GM19438 (cell line): Measurements from ENCODE around the gene ZNF121.
"Not testable (repeated sequence)": the region's sequence is repeated elsewhere in the genome, so short reads cannot be mapped to it uniquely, and the experiment has no call there.

Experiments used
- ATAC-seq: cut with Tn5 transposase; IDR thresholded peaks from one replicate; pipeline ENCODE4 v1.9.1; 2021; ENCODE audit warnings: low read depth; ENCODE audit not compliant: unreplicated experiment

The ZNF121 gene

DNA sequence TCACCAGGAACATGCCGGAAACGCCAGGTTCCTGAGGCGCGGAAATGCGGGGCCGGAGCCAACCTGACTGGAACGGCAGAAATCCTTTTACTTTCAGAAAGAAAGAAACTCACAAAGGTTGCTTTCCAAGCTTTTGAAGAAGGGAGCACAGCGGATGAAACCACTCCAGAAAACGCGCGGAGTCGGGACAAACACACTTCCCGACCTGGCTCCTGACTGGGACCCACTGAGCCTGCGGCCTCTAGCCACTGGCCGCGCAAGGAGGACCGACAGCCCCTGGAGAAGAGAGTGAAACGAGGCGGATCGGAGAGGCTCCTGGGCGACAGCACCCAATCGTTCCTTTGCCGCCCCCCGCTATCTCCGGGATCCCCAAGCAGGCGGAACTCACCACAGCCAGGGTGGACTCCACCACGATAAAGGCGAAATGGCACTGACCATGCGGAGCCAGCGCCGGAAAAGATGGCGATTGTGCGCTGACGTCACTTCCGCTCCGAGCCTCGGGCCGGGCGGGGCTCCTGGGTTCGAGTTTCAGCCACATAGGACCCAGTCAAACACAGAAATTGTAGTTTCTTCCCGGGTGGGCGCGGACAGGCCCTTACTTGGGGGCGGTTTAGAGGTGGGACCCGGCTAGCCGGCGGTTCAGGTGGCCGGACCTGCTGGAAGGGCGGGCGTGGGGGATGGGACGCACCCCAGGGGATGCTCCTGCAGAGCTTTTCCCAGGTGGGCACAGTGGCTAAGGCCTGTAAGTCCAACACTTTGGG, at the start of gene ZNF121:
Gene ZNF121 (minus strand): TSS at position 432 of the 761 bp plus-strand sequence. CDS start 16,407 bp downstream, outside the sequence.
- ATAC-seq, result peak; percentile 86

DNA sequence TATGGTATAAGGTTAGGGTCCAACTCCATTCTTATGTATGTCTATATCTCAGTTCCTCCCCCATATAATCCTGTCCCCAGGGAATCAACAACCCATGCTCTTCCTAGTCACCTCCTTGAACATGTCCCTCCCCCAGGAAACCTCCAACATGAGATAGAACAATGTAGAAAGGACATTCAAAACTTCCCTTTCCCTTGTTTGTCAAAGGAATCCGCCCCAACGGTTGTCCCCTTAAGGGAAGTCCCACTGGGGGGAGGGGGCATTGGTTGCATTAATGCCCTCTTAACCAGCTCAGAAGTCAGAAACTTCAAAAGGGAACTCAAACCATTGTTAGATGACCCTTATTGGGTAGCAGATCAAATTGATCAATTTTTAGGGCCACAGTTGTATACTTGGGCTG, 43.6 kb upstream of the ZNF121 start:
- ATAC-seq, result no peak

DNA sequence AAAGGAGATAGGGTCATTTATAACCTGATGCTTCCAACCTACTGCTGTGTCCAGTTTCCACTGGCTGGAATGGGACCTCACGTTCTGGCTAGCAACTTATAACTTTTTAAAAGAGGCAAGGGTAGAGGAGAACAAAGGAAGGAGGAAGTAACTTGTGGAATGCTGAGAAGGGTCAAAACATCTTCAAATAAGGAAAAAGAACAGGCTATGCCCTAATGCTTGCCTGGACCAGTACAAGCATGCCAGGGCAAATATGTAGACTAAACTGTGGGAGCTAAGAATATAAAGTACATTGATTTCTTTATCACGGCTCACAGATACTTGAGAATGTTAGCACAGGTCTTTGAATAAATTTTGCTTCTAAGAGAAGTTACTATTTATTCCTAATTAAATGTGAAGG, 38.2 kb upstream of the ZNF121 start:
- no peak for ATAC-seq

DNA sequence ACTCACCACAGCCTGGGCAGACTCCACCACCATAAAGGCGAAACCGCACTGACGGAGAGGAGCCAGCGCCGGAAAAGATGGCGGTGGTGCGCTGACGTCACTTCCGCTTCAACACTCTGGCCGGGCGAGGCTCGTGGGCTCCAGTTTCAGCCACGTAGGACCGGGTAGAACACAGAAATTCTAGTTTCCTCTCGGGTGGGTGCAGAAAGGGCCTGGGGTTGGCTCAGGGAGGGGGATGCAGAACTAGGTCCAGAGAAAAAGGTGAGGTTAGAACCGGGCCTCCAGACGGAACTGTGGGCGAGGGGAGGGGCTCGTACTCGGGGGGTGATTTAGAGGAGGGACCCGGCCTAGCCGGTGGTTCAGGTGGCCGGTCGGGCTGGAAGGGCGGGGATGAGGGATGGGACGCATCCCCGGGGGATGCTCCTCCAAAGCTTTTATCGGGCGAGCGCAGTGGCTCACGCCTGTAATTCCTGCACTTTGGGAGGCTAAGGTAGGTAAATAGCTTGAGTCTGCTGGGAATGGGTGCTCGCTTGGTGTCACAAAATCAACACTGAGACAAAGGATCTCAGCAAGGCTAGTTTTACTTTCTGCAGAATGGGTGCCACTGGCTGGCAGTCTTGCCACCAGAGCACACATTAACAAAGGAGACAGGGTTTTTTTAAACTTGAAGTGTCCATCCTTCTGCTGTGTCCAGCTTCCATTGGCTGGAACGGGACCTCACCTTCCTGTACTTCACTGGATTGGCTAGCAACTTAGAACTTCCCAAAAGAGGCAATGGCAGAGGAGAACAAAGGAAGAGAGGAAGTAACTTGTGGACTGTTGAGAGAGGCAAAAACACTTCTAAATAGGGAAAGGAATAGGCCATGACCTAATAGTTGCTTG, 37.1 kb upstream of the ZNF121 start, which contains the start of gene ZNF561:
Gene ZNF561 (minus strand): TSS at position 77 of the 882 bp plus-strand sequence. CDS start 1,776 bp downstream, outside the sequence.
- ATAC-seq, result peak; percentile 68

DNA sequence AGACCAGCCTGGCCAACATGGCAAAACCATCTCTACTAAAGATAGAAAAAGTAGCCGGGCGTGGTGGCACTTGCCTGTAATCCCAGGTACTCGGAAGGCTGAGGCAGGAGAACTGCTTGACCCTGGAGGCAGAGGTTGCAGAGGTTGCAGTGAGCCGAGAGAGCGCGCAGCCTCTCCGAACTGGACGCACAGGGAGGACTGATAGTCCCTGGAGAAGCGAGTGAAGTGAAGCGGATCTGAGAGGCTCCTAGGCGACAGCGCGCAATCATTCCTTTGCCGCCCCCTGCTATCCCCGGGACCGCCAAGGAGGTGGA, 36.5 kb upstream of the ZNF121 start:
- no peak for ATAC-seq

DNA sequence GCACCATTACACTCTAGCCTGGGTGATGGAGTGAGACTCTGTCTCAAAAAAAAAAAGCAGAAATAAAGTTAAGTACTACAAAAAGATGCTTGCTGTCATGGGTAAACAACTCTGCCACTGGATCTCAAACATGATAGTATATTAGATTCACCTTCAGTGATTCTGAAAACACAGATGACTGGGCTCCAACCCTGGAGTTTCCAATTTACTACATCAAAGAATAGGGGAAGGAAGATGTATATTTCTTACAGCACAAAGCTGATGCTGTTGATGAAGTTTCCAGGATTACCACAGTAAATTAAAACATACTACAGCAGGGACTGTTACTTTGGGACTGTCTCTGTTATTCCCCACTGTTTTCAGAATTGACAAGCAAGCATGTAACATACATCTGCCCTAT, 31.5 kb upstream of the ZNF121 start:
- no peak for ATAC-seq

DNA sequence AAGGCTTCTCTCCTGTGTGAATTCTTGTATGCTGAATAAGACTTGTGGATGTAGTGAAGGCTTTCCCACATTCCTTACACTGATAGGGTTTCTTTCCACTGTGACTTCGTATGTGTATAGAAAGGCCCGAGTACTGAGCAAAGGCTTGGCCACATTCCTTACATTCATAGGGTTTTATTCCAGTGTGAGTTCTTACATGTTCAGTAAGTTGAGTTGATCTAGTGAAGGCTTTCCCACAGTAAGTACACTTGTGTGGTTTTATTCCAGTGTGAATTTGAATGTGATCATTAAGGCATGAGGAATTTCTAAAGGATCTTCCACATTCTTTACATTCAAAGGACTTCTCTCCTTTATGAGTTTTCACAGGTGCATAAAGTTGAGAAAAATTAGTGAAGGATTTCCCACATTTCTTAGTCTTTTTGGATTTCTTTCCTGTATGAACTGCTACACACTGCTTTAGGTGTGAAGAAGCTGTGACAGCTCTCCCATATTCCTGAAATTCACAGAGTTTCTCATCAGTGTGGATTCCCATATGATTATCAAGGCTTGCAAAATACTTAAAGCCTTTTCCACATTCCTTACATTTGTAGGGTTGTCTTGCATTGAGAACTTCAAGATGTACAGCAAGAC, 26.3 kb upstream of the ZNF121 start:
- no peak for ATAC-seq

DNA sequence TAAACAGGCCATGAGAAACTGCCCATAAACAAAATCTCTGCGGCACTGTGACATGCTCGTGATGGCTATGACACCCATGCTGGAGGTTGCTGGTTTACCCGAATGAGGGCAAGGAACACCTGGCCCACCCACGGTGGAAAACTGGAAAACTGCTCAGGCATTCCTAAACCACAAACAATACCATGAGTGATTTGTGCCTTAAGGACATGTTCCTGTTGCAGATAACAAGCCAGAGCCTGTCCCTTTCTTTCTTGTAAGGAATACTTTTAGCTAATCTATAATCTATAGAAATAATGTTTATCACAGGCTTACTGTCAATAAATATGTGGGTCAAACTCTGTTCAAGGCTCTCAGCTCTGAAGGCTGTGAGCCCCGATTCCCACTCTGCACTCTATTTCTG, 24.6 kb upstream of the ZNF121 start:
- ATAC-seq, result no peak

DNA sequence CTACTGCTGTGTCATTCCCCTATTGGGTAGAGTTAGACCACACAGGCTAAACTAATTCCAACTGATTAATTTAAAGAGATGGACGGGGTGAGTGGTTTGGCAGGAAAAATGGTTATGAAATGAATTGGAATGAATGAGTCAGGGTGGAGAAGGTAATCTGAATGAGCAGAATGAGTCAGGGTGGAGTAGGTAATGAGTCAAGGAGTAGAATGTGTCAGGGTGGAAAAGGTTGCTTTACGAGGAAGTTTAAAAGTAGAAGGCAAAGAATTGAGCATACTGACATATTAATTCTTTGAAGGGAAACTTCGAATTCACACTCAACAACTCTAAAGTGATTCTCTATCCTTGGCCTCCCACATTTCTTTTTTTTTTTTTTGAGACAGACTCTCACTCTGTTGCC, 12.7 kb upstream of the ZNF121 start:
- ATAC-seq, result no peak

DNA sequence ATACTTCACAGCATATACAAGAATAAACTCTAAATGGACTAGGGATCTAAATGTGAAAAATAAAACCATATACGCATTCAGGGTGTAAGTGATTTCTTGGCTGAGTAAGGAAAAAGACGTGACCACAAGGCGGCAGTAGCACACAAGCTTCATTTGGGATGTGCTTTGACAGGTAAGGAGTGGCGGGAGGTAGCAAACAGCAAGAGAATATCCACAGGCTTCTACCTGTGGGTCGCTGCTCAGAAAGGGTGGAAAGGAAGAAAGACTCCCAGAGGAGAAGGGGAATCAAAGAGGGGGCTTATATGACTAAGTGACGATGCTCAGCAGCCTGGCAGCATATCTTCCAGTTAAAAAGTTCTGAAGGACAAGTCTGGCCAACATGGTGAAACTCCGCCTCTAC, 2.5 kb upstream of the ZNF121 start:
- ATAC-seq, result no peak

DNA sequence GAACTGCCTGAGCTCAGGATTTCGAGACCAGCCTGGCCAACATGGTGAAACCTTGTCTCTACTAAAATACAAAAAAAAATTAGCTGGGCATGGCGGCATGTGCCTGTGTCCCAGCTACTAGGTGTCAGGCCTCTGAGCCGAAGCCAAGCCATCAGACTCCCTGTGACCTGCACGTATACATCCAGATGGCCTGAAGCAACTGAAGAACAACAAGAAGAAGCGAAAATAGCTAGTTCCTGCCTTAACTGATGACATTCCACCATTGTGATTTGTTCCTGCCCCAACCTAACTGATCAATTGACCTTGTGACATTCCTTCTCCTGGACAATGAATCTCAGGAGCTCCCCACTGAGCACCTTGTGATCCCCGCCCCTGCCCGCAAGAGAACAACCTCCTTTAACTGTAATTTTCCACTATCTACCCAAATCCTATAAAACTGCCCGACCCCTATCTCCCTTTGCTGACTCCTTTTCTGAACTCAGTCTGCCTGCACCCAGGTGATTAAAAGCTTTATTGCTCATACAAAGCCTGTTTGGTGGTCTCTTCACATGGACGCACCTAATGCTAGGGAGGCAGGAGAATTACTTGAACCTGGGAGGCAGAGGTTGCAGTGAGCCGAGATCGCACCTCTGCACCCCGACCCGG, 2.1 kb downstream of the ZNF121 start:
- not testable (repeated sequence) for ATAC-seq

DNA sequence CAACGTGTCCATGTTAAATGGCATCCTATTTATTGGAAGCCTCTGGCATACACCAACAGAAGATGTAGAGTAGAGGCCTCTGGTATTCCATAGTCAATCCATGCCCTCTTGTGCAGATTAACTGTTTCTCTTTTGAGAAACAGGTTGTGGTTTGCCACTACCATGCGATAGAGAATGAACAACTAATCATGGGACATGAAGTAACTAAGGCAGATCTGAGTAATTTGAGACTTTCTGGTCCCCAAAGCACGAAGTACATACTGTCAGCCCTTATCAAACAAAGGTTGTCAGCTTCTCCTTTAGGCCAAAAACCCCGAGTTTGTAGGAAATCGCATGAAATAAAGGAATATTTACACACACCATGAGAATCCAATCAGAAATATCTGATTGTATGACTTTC, 3.6 kb downstream of the ZNF121 start:
- ATAC-seq, result no peak

DNA sequence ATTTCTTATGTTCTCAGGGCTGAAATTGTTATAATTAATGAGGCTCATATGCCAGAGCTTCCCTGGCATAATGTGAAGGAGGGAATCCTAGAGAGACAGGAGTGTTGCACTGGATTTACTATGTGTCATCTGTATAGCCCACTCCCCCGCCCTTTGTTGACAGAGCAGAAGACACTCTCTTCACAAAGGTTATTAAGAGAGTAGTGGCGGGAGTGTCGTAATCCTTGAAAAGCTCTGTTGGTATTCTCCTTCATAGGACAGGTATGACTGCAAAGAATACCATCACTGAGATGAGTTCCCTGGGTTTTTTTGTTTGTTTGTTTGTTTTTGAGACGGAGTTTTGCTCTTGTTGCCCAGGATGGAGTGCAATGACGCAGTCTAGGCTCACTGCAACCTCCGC, 14.0 kb downstream of the ZNF121 start:
- ATAC-seq, result no peak

DNA sequence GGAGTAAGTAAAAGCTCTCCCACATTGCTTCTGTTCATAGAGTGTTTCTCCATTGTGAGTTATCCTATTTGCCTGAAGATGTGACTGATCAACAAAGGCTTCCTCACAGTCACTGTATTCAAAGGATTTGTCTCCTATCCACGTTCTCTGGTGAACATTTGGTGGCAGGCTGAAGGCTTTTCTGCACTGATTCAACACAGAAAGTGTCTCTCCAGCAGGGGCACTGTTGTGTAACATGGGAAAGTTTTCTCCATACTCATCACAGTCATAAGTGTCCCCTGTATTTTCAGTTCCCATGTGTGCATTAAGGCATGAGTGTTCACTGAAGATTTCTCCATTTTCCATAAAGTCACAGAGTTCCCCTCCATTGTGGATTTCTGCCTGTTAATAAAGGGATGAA, 17.6 kb downstream of the ZNF121 start:
- ATAC-seq, result no peak

DNA sequence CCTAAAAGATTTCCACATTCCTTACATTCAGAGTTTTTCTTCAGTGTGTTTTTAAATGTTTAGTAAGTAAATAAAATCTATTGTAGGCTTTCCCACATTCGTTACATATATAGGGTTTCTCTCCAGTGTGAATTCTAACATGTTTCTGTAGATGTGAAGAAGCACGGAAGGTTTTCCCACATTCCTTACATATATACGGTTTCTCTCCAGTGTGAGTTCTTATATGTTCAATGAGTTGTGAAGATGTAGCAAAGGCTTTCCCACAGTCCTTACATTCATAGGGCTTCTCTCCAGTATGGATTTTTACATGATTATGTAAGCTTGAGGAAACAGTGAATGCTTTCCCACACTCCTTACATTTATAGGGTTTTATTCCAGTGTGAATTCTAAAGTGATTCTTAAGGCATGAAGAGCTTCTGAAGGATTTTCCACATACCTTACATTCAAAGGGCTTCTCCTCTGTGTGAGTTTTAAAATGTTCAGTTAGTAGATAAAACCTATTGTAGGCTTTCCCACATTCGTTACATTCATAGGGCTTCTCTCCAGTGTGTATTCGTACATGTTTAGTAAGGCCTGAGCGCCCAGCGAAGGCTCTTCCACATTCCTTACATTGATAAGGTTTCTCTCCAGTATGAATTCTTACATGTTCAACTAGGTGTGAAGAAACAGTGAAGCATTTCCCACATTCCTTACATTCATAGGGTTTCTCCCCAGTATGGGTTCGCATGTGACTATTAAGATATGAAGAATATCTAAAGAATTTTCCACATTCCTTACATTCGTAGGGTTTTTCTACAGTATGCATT, 18.2 kb downstream of the ZNF121 start:
- ATAC-seq, result no peak

DNA sequence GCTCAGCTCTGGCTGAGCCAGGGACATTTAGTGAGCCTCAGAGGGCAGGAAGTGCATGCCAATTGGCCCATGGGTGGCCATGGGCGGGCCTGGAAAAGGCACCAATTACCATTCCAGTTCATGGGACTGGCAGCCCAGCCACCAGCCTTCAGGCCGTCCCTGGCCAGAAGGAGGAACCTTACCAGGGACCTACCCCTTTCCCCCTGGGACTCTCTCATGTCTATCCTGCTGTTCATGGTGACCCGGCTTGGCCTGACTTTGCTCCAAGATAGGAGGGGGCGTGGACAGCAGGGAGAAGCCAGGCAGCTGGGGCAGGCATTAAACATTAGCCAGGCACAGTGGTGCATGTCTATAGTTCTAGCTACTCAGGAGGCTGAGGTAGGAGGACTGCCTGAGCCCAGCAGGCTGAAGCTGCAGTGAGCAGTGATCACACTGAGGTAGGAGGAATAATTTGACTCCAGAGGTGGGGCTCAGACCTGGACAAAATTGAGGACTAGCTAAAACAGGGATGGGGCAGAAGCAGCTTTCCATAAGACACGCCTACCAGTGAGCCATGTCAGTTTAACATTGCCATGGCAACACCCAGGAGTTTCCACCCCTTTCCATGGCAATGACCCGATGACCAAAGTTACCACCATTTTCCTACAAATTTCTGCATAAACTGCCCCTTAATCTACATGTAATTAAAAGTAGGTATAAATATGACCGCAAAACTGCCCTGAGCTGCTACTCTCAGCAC, 31.6 kb downstream of the ZNF121 start:
- ATAC-seq, result no peak

DNA sequence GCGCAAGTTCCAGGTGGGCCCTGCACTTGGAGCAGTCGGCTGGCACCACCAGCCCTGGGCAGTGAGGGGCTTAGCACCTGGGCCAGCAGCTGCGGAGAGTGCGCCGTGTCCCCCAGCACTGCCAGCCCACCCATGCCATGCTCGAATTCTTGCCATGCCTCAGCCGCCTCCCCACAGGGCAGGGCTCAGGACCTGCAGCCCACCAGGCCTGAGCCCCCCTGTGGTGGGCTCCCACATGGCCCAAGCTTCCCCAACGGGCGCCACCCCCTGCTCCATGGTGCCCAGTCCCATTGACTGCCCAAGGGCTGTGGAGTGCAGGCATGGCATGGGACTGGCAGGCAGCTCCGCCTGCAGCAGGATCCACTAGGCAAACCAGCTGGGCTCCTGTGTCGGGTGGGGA, 36.4 kb downstream of the ZNF121 start:
- ATAC-seq, result no peak

DNA sequence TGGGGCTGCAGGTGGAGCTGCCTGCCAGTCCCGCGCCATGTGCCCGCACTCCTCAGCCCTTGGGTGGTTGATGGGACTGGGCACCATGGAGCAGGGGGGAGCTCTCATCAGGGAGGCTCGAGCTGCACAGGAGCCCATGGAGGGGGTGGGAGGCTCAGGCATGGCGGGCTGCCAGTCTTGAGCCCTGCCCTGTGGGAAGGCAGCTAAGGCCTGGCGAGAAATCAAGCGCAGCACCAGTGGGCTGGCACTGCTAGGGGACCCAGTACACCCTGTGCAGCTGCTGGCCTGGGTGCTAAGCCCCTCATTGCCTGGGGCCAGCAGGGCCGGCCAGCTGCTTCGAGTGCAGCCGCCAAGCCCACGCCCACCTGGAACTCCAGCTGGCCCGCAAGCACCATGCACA, 43.0 kb downstream of the ZNF121 start:
- not testable (repeated sequence) for ATAC-seq

DNA sequence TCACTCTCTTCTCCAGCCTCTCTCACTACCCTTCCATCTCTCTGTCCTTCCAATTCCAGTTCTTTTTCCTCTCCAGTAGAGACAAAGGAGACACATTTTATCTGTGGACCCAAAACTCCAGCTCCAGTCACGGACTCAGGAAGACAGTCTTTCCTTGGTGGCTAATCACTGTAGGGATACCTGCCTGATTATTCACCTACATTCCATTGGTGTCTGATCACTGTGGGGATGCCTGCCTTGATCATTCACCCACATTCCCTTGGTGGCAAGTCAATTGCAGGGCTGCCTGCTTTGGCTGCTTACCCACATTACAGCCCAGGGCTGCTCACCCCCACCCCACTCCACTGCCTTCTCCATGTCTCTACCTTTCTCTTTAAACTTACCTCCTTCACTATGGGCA, 44.4 kb downstream of the ZNF121 start:
- ATAC-seq, result not testable (repeated sequence)
